Left lung (tissue), 10 donors: ENCODE data around the gene CD164L2. TPM values are rescaled to one million over a fixed set of nuclear protein-coding genes. Genes with fewer than 3 reads are reported as not detected.

ENCODE experiments used
- ATAC-seq: fragments of 200-7000 bp; cut with Tn5 transposase; one replicate; pipeline ENCODE4 v1.9.1; 2020; ENCODE audit warnings: moderate library complexity
- DNase-seq, 4 donors: peaks; one replicate each; pipeline ENCODE4 v3.0.0-alpha.2; 2013 to 2020
- H3K27ac ChIP-seq, 2 donors: fragments of 200-600 bp; sonication (generic) in 1 of 2; one replicate each; pipeline versions ENCODE4 v1.5.0 to v1.8.0; 2020 to 2021
- H3K27me3 ChIP-seq, 2 donors: fragments of 200-600 bp; sonication (generic) in 1 of 2; one replicate each; pipeline versions ENCODE4 v1.5.0 to v1.8.0; 2020 to 2021
- H3K36me3 ChIP-seq, 2 donors: fragments of 200-600 bp; sonication (generic) in 1 of 2; one replicate each; pipeline versions ENCODE4 v1.5.0 to v1.8.0; 2020 to 2021
- H3K4me1 ChIP-seq, 2 donors: fragments of 200-600 bp; one replicate each; pipeline ENCODE4 v1.8.0; 2021
- H3K4me3 ChIP-seq, 2 donors: fragments of 200-600 bp; sonication (generic) in 1 of 2; one replicate each; pipeline versions ENCODE4 v1.5.0 to v1.8.0; 2020 to 2021; ENCODE audit warnings: mild to moderate bottlenecking in 1 of 2
- H3K9me3 ChIP-seq, 2 donors: fragments of 200-600 bp; sonication (generic) in 1 of 2; one replicate each; pipeline versions ENCODE4 v1.5.0 to v1.8.0; 2020 to 2021
- CTCF ChIP-seq, 2 donors: fragments of 200-600 bp; sonication (generic) in 1 of 2; IDR thresholded peaks; one replicate each; pipeline versions ENCODE4 v1.5.0 to v1.8.0; 2021; ENCODE audit warnings: antibody characterized with exemption in 2 of 2
- intact Hi-C, 2 donors: fragments of 100-400 bp; cut with DNase I; formaldehyde crosslinking; loops; one replicate each; pipeline versions ENCODE4 v1.11.2 to v1.14.2; 2022
- polyA plus RNA-seq, 6 donors: library from polyadenylated mRNA; unstranded; fragments of 120-200 nt; gene quantifications; one replicate each; pipeline ENCODE4 v1.2.1, GENCODE V29; 2013; ENCODE audit not compliant: insufficient read length in 6 of 6
- total RNA-seq, 2 donors: library from RNA; stranded (reverse); fragmentation: NEBNext Ultra II Directional; extraction: Animal tissue kit (Norgen Biotek cat#: 25700); gene quantifications; one replicate each; pipeline ENCODE4 v1.2.1, GENCODE V29; 2021
- donor health status: DM: no; HTN: yes; CAD: no.
- donor health status: DM: no; HTN: no; CAD: no.

The CD164L2 gene
- total and polyA plus RNA-seq, 8 donors = 0.33 to 5.9 (median 1.7) TPM

GRCh38 chr1:27400082-27400962, 17.2 kb upstream of the CD164L2 start:
- Histone ChIP-seq H3K27me3 (no peaks in the 10 kb centered on the region), H3K27ac (no peak overlapping the region), H3K4me1 (peaks cover 25 to 56% of the 10 kb centered on the region in 2 donors), H3K36me3 (peaks cover 0 to 9% of the 10 kb centered on the region in 2 donors), H3K4me3 (no peak overlapping the region), H3K9me3 (no peaks in the 10 kb centered on the region)
- TF ChIP-seq CTCF (IDR thresholded peaks at IDR 0.05) = no peak
- no peak for ATAC-seq
- intact Hi-C loops = loop anchor here in 1 of 2 donors (5.0 to 10.0 kb wide), 2 partner anchors 207 to 264 kb away; no protein-coding TSS in a partner anchor
- peak in 1 of 4 donors; percentile 24 for DNase-seq

GRCh38 chr1:27399251-27400025, 16.3 kb upstream of the CD164L2 start:
- H3K36me3 ChIP-seq = peaks cover 0 to under 1% of the 10 kb centered on the region in 2 donors
- H3K27ac ChIP-seq = no peak overlapping the region
- H3K9me3 ChIP-seq = no peaks in the 10 kb centered on the region
- no peak for TF ChIP-seq CTCF (IDR thresholded peaks at IDR 0.05)
- ATAC-seq (no peak), DNase-seq (peak in 1 of 4 donors; percentile 28)
- intact Hi-C loops = loop anchor here (5.0 to 10.0 kb wide), 3 partner anchors 95 to 265 kb away; no protein-coding TSS in a partner anchor
- H3K4me1 ChIP-seq = peaks cover 18 to 53% of the 10 kb centered on the region in 2 donors
- H3K27me3 ChIP-seq = no peaks in the 10 kb centered on the region
- H3K4me3 ChIP-seq = no peak overlapping the region

- intact Hi-C loops = loop anchor here in 1 of 2 donors (10.0 kb wide), 1 partner anchor 94 kb away; no protein-coding TSS in a partner anchor
- no peak for TF ChIP-seq CTCF (IDR thresholded peaks at IDR 0.05)
- Histone ChIP-seq H3K36me3 (no peaks in the 10 kb centered on the region), H3K9me3 (no peaks in the 10 kb centered on the region), H3K27me3 (no peaks in the 10 kb centered on the region), H3K4me3 (no peak overlapping the region), H3K27ac (no peak overlapping the region), H3K4me1 (peaks cover 11 to 45% of the 10 kb centered on the region in 2 donors)
- ATAC-seq = no peak
- no peak for DNase-seq
Observed at GRCh38 chr1:27398405-27399149, 15.4 kb upstream of the CD164L2 start.

- no peak for ATAC-seq
- DNase-seq = no peak
- no peak for TF ChIP-seq CTCF (IDR thresholded peaks at IDR 0.05)
- H3K27ac ChIP-seq = no peak overlapping the region
- no peak overlapping the region for H3K4me3 ChIP-seq
- no peaks in the 10 kb centered on the region for H3K9me3 ChIP-seq
- intact Hi-C loops = loop anchor here in 1 of 2 donors (10.0 kb wide), 1 partner anchor 93 kb away; no protein-coding TSS in a partner anchor
- peaks cover 0 to 2% of the 10 kb centered on the region in 2 donors for H3K27me3 ChIP-seq
- H3K4me1 ChIP-seq = peaks cover 7 to 42% of the 10 kb centered on the region in 2 donors
- H3K36me3 ChIP-seq = no peaks in the 10 kb centered on the region
Observed at GRCh38 chr1:27397749-27398148, 14.6 kb upstream of the CD164L2 start.
